SU-DHL-6 (cell line): ENCODE measurements around the gene GATD1.

Source experiments
- CTCF ChIP-seq: fragments of 200-600 bp; sonication (generic); IDR thresholded peaks from one replicate; pipeline ENCODE4 v1.5.1; 2017; ENCODE audit warnings: antibody characterized with exemption, mild to moderate bottlenecking, low read length, moderate library complexity; ENCODE audit not compliant: insufficient read depth, poor library complexity, severe bottlenecking
- EZH2phosphoT487 ChIP-seq: fragments of 200-600 bp; sonication (generic), shearing (Covaris generic); conservative IDR thresholded peaks from 2 replicates; pipeline ENCODE4 v1.6.1; 2018; ENCODE audit warnings: mild to moderate bottlenecking, antibody characterized with exemption, low read length, moderate library complexity, mixed read lengths

GRCh38 chr11:788953-789940, 12.0 kb upstream of the GATD1 start:
- TF ChIP-seq CTCF, result no peak
- no peak for TF ChIP-seq EZH2phosphoT487
